ENCODE measurements around the gene PCDH9. TPM values are rescaled to one million over a fixed set of nuclear protein-coding genes. Genes with fewer than 3 reads are reported as not detected.

The PCDH9 gene
- total RNA-seq, 1 donor from 2014 or later: 33.8 TPM

DNA sequence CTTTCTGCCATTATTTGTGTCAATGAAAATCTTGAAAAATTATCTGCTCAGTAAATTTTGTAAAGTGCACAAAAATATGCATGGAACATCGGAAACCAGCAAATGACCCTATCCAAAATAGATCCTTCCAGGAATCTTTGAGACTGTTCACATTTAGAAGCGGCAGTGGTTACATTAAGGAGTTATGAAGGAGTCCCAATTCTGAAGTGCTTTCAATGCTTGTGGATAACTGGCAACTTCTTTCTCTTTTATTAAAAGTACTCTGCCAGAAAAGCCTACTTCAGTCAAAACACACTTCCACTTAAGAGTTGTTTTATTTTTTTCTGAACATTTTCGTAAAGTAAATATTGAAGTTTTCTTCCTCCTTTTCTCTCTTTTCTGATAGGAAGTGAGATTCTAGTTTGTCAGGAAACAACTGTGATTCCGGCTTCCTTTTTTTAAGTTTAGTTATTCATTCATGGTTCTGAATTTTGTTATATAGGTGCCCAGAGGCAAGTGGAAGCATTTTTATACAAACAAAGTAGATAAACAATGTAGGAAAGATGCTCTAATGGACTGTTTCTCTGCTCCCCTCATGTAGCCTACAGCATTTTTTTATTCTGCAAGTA, 83.5 kb downstream of the PCDH9 start:
- H3K36me3 Mint-ChIP-seq (ENCODE audit: unreplicated experiment): no peaks in the 10 kb centered on the region
- H3K27me3 Mint-ChIP-seq (ENCODE audit: unreplicated experiment): no peaks in the 10 kb centered on the region
- no peaks in the 10 kb centered on the region for H3K9me3 Mint-ChIP-seq (ENCODE audit: unreplicated experiment)
- H3K4me3 Mint-ChIP-seq (ENCODE audit: unreplicated experiment): peak overlapping the region; percentile 48
- peaks cover 27% of the 10 kb centered on the region for H3K4me1 Mint-ChIP-seq (ENCODE audit: unreplicated experiment)
- no peak for DNase-seq (ENCODE audit: extremely low spot score, unreplicated experiment)
- TF ChIP-seq, protein P1, sequence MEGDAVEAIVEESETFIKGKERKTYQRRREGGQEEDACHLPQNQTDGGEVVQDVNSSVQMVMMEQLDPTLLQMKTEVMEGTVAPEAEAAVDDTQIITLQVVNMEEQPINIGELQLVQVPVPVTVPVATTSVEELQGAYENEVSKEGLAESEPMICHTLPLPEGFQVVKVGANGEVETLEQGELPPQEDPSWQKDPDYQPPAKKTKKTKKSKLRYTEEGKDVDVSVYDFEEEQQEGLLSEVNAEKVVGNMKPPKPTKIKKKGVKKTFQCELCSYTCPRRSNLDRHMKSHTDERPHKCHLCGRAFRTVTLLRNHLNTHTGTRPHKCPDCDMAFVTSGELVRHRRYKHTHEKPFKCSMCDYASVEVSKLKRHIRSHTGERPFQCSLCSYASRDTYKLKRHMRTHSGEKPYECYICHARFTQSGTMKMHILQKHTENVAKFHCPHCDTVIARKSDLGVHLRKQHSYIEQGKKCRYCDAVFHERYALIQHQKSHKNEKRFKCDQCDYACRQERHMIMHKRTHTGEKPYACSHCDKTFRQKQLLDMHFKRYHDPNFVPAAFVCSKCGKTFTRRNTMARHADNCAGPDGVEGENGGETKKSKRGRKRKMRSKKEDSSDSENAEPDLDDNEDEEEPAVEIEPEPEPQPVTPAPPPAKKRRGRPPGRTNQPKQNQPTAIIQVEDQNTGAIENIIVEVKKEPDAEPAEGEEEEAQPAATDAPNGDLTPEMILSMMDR (IDR thresholded peaks at IDR 0.05): no peak
- H3K27ac Mint-ChIP-seq (ENCODE audit: unreplicated experiment): peak overlapping the region; percentile 90

DNA sequence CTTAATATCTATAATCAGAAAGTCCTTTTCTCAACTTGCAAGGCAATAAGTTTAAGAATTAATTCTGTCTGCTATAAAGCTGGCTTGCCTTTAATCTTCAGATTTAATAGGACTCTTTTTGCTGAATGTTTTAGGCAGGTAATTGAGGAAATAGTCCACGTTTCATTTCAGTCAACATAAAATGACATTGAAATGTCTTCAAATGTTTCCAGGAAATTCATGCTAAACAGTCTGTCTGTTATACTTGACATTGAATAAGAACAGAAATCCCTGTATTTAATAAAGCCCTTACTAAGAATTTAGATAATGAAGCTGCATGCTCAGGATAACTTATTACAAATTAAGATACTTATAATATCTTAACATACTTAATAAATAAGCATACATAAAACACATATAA, 84.2 kb downstream of the PCDH9 start:
- H3K4me1 Mint-ChIP-seq (ENCODE audit: unreplicated experiment): peaks cover 27% of the 10 kb centered on the region
- no peaks in the 10 kb centered on the region for H3K27me3 Mint-ChIP-seq (ENCODE audit: unreplicated experiment)

DNA sequence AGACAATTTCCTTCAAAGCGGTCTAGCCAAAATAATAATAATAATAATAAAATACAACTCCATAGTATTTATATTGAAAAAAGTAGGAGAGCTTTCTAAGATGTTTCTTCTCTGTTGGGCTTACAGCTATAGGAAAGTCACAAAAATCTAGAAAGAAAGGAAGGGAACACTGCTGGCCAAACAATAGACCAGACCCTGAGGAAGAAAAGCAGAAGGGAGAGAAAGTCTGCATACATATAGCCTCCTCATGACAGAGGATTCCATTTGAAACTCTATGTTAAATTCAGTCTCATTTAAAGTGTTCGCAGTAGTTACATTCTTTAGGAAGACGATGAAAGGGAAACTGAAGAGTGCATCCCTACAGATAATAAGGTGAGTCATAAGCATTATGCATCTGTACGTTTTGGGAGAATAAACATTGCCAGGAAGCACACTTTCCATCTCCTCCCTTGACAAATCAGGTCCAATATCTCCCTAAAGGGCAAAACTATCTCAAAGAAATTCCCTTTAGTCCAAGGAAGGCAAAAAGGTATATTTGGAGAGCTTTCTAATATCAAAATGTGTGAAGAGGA, 86.5 kb downstream of the PCDH9 start:
- H3K27ac Mint-ChIP-seq (ENCODE audit: unreplicated experiment): no peak overlapping the region
- H3K36me3 Mint-ChIP-seq (ENCODE audit: unreplicated experiment): no peaks in the 10 kb centered on the region
- TF ChIP-seq, protein P1 (IDR thresholded peaks at IDR 0.05): no peak
- no peaks in the 10 kb centered on the region for H3K9me3 Mint-ChIP-seq (ENCODE audit: unreplicated experiment)
- H3K27me3 Mint-ChIP-seq (ENCODE audit: unreplicated experiment): no peaks in the 10 kb centered on the region
- H3K4me3 Mint-ChIP-seq (ENCODE audit: unreplicated experiment): no peak overlapping the region
- no peak for DNase-seq (ENCODE audit: extremely low spot score, unreplicated experiment)
- peaks cover 27% of the 10 kb centered on the region for H3K4me1 Mint-ChIP-seq (ENCODE audit: unreplicated experiment)

More for the DNA sequence above, 84.2 kb downstream of the PCDH9 start:
- TF ChIP-seq, protein P1 (IDR thresholded peaks at IDR 0.05): no peak
- Mint-ChIP-seq H3K36me3 (ENCODE audit: unreplicated experiment) (no peaks in the 10 kb centered on the region), H3K9me3 (ENCODE audit: unreplicated experiment) (no peaks in the 10 kb centered on the region), H3K4me3 (ENCODE audit: unreplicated experiment) (no peak overlapping the region), H3K27ac (ENCODE audit: unreplicated experiment) (no peak overlapping the region)
- DNase-seq (ENCODE audit: extremely low spot score, unreplicated experiment): no peak

DNA sequence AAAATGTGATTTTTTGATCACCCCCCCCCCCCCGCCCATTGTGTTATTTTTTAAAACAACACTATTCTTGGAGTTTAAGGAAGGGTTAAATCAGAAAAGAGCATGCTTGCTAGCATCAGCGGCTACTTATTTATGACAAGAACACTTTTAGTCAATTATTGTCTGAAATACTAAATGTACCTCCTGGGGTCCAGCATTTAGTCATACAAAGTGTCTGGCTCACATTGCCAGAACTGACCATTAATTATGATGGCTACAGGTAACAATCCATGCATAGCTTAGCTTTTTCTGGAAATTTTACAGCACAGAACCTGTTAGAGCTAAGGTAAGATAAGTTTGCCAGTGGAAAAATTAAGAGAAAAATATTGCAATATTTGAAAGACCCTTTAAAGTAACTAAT, 90.1 kb downstream of the PCDH9 start:
- TF ChIP-seq, protein P1 (IDR thresholded peaks at IDR 0.05): no peak

DNA sequence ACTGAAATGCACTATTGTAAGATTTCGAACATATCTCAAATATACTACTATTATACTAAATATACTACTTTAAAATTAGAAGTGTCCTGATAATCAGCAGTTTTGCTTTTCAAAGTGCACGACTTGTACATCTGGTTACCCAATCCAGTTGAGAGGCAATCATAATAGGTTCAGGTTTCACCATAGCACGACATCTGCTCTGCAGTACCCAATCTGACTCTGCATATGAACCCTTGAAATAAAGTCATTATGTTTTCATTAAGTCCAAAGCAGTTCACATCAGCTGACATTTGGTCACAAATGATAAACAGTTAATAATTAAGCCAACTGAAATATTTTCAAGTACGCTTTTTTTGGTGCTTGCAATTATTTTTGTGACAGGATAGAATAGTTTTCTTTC, 90.6 kb downstream of the PCDH9 start:
- Mint-ChIP-seq H3K4me3 (ENCODE audit: unreplicated experiment) (no peak overlapping the region), H3K36me3 (ENCODE audit: unreplicated experiment) (no peaks in the 10 kb centered on the region), H3K9me3 (ENCODE audit: unreplicated experiment) (no peaks in the 10 kb centered on the region), H3K4me1 (ENCODE audit: unreplicated experiment) (peaks cover 14% of the 10 kb centered on the region), H3K27me3 (ENCODE audit: unreplicated experiment) (no peaks in the 10 kb centered on the region), H3K27ac (ENCODE audit: unreplicated experiment) (no peak overlapping the region)
- no peak for DNase-seq (ENCODE audit: extremely low spot score, unreplicated experiment)
- TF ChIP-seq, protein P1 (IDR thresholded peaks at IDR 0.05): no peak

More for the DNA sequence above, 90.1 kb downstream of the PCDH9 start:
- Mint-ChIP-seq H3K9me3 (ENCODE audit: unreplicated experiment) (no peaks in the 10 kb centered on the region), H3K27me3 (ENCODE audit: unreplicated experiment) (no peaks in the 10 kb centered on the region), H3K36me3 (ENCODE audit: unreplicated experiment) (no peaks in the 10 kb centered on the region), H3K4me3 (ENCODE audit: unreplicated experiment) (no peak overlapping the region), H3K4me1 (ENCODE audit: unreplicated experiment) (peaks cover 13% of the 10 kb centered on the region), H3K27ac (ENCODE audit: unreplicated experiment) (no peak overlapping the region)
- DNase-seq (ENCODE audit: extremely low spot score, unreplicated experiment): no peak
